HCT116 (cell line): ENCODE data around the gene GALNT13. TPM values are rescaled to one million over a fixed set of nuclear protein-coding genes. Genes with fewer than 3 reads are reported as not detected.

Experiments
- ATAC-seq: fragments of 200-7000 bp; cut with Tn5 transposase; 2 replicates; pipeline ENCODE4 v1.9.1; 2020; ENCODE audit warnings: mild to moderate bottlenecking, moderate library complexity
- BruUV-seq: library from RNA; stranded (reverse); fragments of 400-500 nt; replicated peaks from 2 replicates; lab custom pipeline; 2021; lab: Mats Ljungman, UMichigan
- CTCF ChIA-PET: fragments of 300-600 bp; sonication (Branson Sonifier 250); formaldehyde crosslinking; loops from one replicate; lab custom pipeline; 2021; ENCODE audit warnings: antibody characterized with exemption; lab: Charles Lee
- POLR2A ChIA-PET: fragments of 300-600, 350-600 bp; sonication (Branson Sonifier 250); formaldehyde crosslinking; loops from one replicate; lab custom pipeline; 2021; ENCODE audit warnings: antibody characterized with exemption; lab: Charles Lee
- RAD21 ChIA-PET, 2 experiments: fragments of 300-600 bp; sonication (Branson Sonifier 250); formaldehyde crosslinking; loops; one replicate each; lab custom pipeline; 2023; ENCODE audit warnings: low total read pairs in 2 of 2; ENCODE audit not compliant: uncharacterized antibody in 2 of 2, unreplicated experiment in 2 of 2, low non-redundant PET in 1 of 2; lab: Charles Lee
- DNase-seq: peaks from one replicate; pipeline ENCODE4 v3.0.0-alpha.2; 2010; ENCODE audit warnings: low read depth, low spot score
- H2AFZ ChIP-seq: fragments of 200-600 bp; shearing (Covaris generic), sonication (generic); 2 replicates; pipeline ENCODE4 v1.6.1; 2017; ENCODE audit warnings: low read depth, mixed run types, mixed read lengths, antibody characterized with exemption, low read length; ENCODE audit not compliant: poor library complexity, severe bottlenecking
- H3K27ac ChIP-seq: 2 replicates; pipeline ENCODE4 v1.5.1; 2012; ENCODE audit warnings: low read depth, low read length
- H3K27me3 ChIP-seq: fragments of 200-600 bp; sonication (generic); 2 replicates; pipeline ENCODE4 v1.6.1; 2016; ENCODE audit warnings: mixed run types, low read length, mixed read lengths; ENCODE audit not compliant: insufficient read depth
- H3K36me3 ChIP-seq, 2 experiments: fragments of 200-500 bp in 1 of 2; fragments of 200-600 bp in 1 of 2; sonication (Bioruptor generic) in 1 of 2; sonication (generic) in 1 of 2; 2 replicates each; pipeline versions ENCODE4 v1.5.1 to v1.6.1; 2014 to 2016; ENCODE audit warnings: low read length in 2 of 2, inconsistent platforms in 1 of 2, mixed read lengths in 1 of 2, mixed run types in 1 of 2; ENCODE audit not compliant: insufficient read depth in 2 of 2, control insufficient read depth in 1 of 2
- H3K4me1 ChIP-seq, 2 experiments: fragments of 200-600 bp in 1 of 2; sonication (generic) in 1 of 2; 2 replicates each; pipeline versions ENCODE4 v1.5.1 to v1.6.1; 2012 to 2017; ENCODE audit warnings: low read length in 2 of 2, inconsistent platforms in 1 of 2, mild to moderate bottlenecking in 1 of 2, mixed read lengths in 1 of 2, mixed run types in 1 of 2, moderate library complexity in 1 of 2; ENCODE audit not compliant: insufficient read depth in 2 of 2, control insufficient read depth in 1 of 2
- H3K4me2 ChIP-seq: fragments of 200-600 bp; sonication (generic); 2 replicates; pipeline ENCODE4 v1.6.1; 2017; ENCODE audit warnings: mixed run types, low read length, mixed read lengths
- H3K4me3 ChIP-seq, 2 experiments: fragments of 200-600 bp in 1 of 2; sonication (generic) in 1 of 2; replicated peaks in 1 of 2; 2 replicates each; pipeline ENCODE4 v1.5.1; 2011 to 2016; ENCODE audit warnings: low read length in 2 of 2, control low read depth in 1 of 2, low read depth in 1 of 2, mild to moderate bottlenecking in 1 of 2, mixed read lengths in 1 of 2, mixed run types in 1 of 2
- H3K79me2 ChIP-seq: fragments of 200-600 bp; sonication (generic); 2 replicates; pipeline ENCODE4 v1.6.1; 2017; ENCODE audit warnings: mild to moderate bottlenecking, mixed run types, low read length, moderate library complexity, mixed read lengths; ENCODE audit not compliant: insufficient read depth
- H3K9ac ChIP-seq: fragments of 200-600 bp; sonication (generic); 2 replicates; pipeline ENCODE4 v1.6.1; 2016; ENCODE audit warnings: low read length, mixed read lengths
- H3K9me2 ChIP-seq: fragments of 200-600 bp; sonication (generic), shearing (Covaris generic); 2 replicates; pipeline ENCODE4 v1.6.1; 2017; ENCODE audit warnings: mixed run types, mild to moderate bottlenecking, moderate library complexity; ENCODE audit not compliant: insufficient read depth
- H3K9me3 ChIP-seq, 2 experiments: fragments of 200-500 bp in 1 of 2; fragments of 200-600 bp in 1 of 2; sonication (Bioruptor generic) in 1 of 2; sonication (generic) in 1 of 2; 2 replicates each; pipeline ENCODE4 v1.6.1; 2014 to 2017; ENCODE audit warnings: low read length in 2 of 2, mixed read lengths in 2 of 2, inconsistent platforms in 1 of 2, low read depth in 1 of 2, mild to moderate bottlenecking in 1 of 2, mixed run types in 1 of 2, moderate library complexity in 1 of 2; ENCODE audit not compliant: control insufficient read depth in 1 of 2, insufficient read depth in 1 of 2
- H4K20me1 ChIP-seq: fragments of 200-600 bp; sonication (generic), shearing (Covaris generic); 2 replicates; pipeline ENCODE4 v1.6.1; 2017; ENCODE audit warnings: mixed run types, mild to moderate bottlenecking, moderate library complexity; ENCODE audit not compliant: insufficient read depth
- CEBPB ChIP-seq: IDR thresholded peaks from 2 replicates; pipeline ENCODE4 v1.6.1; 2012; ENCODE audit warnings: low read depth
- ELF1 ChIP-seq: IDR thresholded peaks from 2 replicates; pipeline ENCODE4 v1.6.1; 2012; ENCODE audit warnings: low read depth, borderline replicate concordance
- EZH2phosphoT487 ChIP-seq: fragments of 200-600 bp; IDR thresholded peaks from 2 replicates; pipeline ENCODE4 v1.6.1; 2018; ENCODE audit warnings: antibody characterized with exemption, borderline replicate concordance
- JUND ChIP-seq: IDR thresholded peaks from 2 replicates; pipeline ENCODE4 v1.6.1; 2012
- SIN3A ChIP-seq: IDR thresholded peaks from 2 replicates; pipeline ENCODE4 v1.6.1; 2012; ENCODE audit warnings: low read depth
- SP1 ChIP-seq: IDR thresholded peaks from 2 replicates; pipeline ENCODE4 v1.6.1; 2012; ENCODE audit warnings: low read depth
- SRF ChIP-seq: IDR thresholded peaks from 2 replicates; pipeline ENCODE4 v1.6.1; 2012; ENCODE audit warnings: low read depth
- YY1 ChIP-seq: IDR thresholded peaks from 2 replicates; pipeline ENCODE4 v1.6.1; 2011; ENCODE audit warnings: low read length, low read depth, moderate library complexity, mild to moderate bottlenecking; ENCODE audit not compliant: insufficient replicate concordance; ENCODE audit errors: extremely low read depth
- ZBTB33 ChIP-seq: IDR thresholded peaks from 2 replicates; pipeline ENCODE4 v1.6.1; 2011; ENCODE audit warnings: mild to moderate bottlenecking, low read length, moderate library complexity; ENCODE audit not compliant: insufficient replicate concordance; ENCODE audit errors: extremely low read depth
- ZFX ChIP-seq: fragments of 450-650 bp; IDR thresholded peaks from 2 replicates; pipeline ENCODE4 v1.6.1; 2017
- ZNF274 ChIP-seq: fragments of 200-500 bp; sonication (Bioruptor generic); IDR thresholded peaks from 2 replicates; pipeline ENCODE4 v1.6.1; 2014; ENCODE audit warnings: mild to moderate bottlenecking, low read depth, low read length, inconsistent platforms
- intact Hi-C: fragments of 100-400 bp; cut with micrococcal nuclease; formaldehyde crosslinking; loops from 2 replicates; pipeline ENCODE4 v1.10.0; 2022
- total RNA-seq: library from RNA; stranded (reverse); gene quantifications from one replicate; pipeline ENCODE4 v1.2.1, GENCODE V29; 2021; ENCODE audit not compliant: unreplicated experiment
- TF ChIP-seq, protein P1 (sequence below): IDR thresholded peaks from 2 replicates; pipeline ENCODE4 v1.6.1; 2012
- TF ChIP-seq, protein P2 (sequence below), 3 experiments: fragments of 200-600 bp in 1 of 3; sonication (generic) in 1 of 3; IDR thresholded peaks in 2 of 3; conservative IDR thresholded peaks in 1 of 3; 2 replicates each; pipeline ENCODE4 v1.5.1; 2012 to 2017; ENCODE audit warnings: low read depth in 2 of 3, low read length in 2 of 3, antibody characterized with exemption in 1 of 3, borderline replicate concordance in 1 of 3, control low read depth in 1 of 3, mild to moderate bottlenecking in 1 of 3, mixed read lengths in 1 of 3, mixed run types in 1 of 3, moderate library complexity in 1 of 3; ENCODE audit not compliant: insufficient read depth in 1 of 3

The GALNT13 gene
- total RNA-seq, 1 experiment from 2014 or later: 0.44 TPM

DNA sequence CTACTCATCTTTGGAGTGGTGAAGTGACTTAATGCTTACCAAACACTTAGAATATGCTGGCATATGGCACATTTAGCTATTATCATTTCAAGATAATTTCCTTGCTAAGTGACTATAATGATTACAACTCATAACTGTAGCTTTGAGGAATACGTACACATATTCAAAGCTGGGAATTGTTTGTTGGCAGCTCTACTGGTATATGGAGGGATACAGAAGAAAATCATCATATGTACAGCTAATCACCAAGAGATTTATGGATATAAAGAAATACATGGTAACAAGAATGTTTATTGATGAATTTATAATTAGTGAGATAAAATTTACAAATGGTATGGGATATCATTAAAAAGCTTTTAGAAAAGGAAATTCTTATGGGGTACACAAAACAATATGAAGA, 207.2 kb downstream of the GALNT13 start:
- Histone ChIP-seq H3K4me2 (no peak overlapping the region), H3K9me3 (no peaks in the 10 kb centered on the region), H3K4me1 (no peaks in the 10 kb centered on the region), H2AFZ (no peak overlapping the region), H3K79me2 (no peaks in the 10 kb centered on the region), H3K27ac (no peak overlapping the region), H4K20me1 (no peaks in the 10 kb centered on the region), H3K9ac (no peak overlapping the region), H3K36me3 (no peaks in the 10 kb centered on the region), H3K9me2 (0 out of 2 replicates have a peak, but pooled peaks cover 3% of the 10 kb centered on the region), H3K27me3 (no peaks in the 10 kb centered on the region), H3K4me3 (no peak overlapping the region)
- TF ChIP-seq ELF1 (no peak), ZBTB33 (no peak), SRF (no peak), CEBPB (no peak), SIN3A (no peak)
- ChIA-PET POLR2A (no interaction called here), CTCF (no interaction called here), RAD21 (no interaction called here)
- DNase-seq (no peak), ATAC-seq (no peak)
- intact Hi-C loops: no loop called here
- BruUV-seq: no TSS peak

DNA sequence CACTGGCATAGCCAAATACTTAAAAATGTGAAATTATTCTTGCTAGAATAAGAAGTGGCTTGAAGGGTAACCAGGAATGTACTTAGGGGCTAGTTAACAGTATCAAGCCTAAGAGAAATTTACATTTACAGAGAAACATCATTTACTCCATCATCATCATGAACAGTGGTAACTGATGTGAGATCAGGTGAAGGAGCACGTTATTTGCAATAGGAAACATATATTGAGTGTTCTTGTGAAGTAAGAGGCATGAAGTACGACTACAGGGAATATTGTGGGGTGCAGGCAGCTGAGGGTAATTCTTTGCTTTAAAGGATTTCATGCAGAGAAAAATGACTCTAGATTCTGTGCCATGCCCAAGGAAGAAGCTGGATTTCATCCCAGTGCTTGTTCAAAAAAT, 220.8 kb downstream of the GALNT13 start:
- no peak for DNase-seq
- H3K9me2 ChIP-seq: no peaks in the 10 kb centered on the region; the same call in 1 of the 2 replicates
- H4K20me1 ChIP-seq: no peaks in the 10 kb centered on the region; the same call in 1 of the 2 replicates
- ChIA-PET RAD21 (no interaction called here), POLR2A (no interaction called here), CTCF (no interaction called here)
- BruUV-seq: no TSS peak
- no peak for ATAC-seq
- no peak overlapping the region for H3K27ac ChIP-seq
- H3K4me3 ChIP-seq: no peak overlapping the region
- H3K27me3 ChIP-seq: no peaks in the 10 kb centered on the region
- no peak overlapping the region for H2AFZ ChIP-seq
- no peaks in the 10 kb centered on the region for H3K79me2 ChIP-seq
- H3K36me3 ChIP-seq: no peaks in the 10 kb centered on the region
- intact Hi-C loops: no loop called here
- no peak overlapping the region for H3K9ac ChIP-seq
- no peak overlapping the region for H3K4me2 ChIP-seq
- H3K4me1 ChIP-seq: no peaks in the 10 kb centered on the region
- TF ChIP-seq SP1: no peak
- TF ChIP-seq, protein P1, sequence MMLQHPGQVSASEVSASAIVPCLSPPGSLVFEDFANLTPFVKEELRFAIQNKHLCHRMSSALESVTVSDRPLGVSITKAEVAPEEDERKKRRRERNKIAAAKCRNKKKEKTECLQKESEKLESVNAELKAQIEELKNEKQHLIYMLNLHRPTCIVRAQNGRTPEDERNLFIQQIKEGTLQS: no peak
- TF ChIP-seq YY1: no peak
- TF ChIP-seq JUND: no peak
- TF ChIP-seq, protein P2, sequence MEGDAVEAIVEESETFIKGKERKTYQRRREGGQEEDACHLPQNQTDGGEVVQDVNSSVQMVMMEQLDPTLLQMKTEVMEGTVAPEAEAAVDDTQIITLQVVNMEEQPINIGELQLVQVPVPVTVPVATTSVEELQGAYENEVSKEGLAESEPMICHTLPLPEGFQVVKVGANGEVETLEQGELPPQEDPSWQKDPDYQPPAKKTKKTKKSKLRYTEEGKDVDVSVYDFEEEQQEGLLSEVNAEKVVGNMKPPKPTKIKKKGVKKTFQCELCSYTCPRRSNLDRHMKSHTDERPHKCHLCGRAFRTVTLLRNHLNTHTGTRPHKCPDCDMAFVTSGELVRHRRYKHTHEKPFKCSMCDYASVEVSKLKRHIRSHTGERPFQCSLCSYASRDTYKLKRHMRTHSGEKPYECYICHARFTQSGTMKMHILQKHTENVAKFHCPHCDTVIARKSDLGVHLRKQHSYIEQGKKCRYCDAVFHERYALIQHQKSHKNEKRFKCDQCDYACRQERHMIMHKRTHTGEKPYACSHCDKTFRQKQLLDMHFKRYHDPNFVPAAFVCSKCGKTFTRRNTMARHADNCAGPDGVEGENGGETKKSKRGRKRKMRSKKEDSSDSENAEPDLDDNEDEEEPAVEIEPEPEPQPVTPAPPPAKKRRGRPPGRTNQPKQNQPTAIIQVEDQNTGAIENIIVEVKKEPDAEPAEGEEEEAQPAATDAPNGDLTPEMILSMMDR (IDR thresholded peaks at IDR 0.05 in 2 of 3, conservative IDR thresholded peaks at IDR 0.05 in 1 of 3; ENCODE audit: borderline replicate concordance in 1 of 3, insufficient read depth in 1 of 3, low read depth in 2 of 3, low read length in 2 of 3): no peak
- TF ChIP-seq ZNF274: no peak
- no peak for TF ChIP-seq ELF1
- no peak for TF ChIP-seq EZH2phosphoT487
- no peak for TF ChIP-seq ZFX
- H3K9me3 ChIP-seq: no peaks in the 10 kb centered on the region
